Nephron progenitor cell (in vitro differentiated cells): Measurements from ENCODE around the gene GRN.
A peak's percentile ranks its signal among the peaks of the same experiment; 100 is the strongest.

Experiments used
- DNase-seq: peaks from one replicate; pipeline ENCODE4 v3.0.0; 2021
- H3K27ac Mint-ChIP-seq: 2 replicates; pipeline ENCODE4 v1.8.0; 2021; ENCODE audit warnings: mild to moderate bottlenecking, moderate library complexity, mixed read lengths
- H3K27me3 Mint-ChIP-seq: 2 replicates; pipeline ENCODE4 v1.8.0; 2021; ENCODE audit warnings: mild to moderate bottlenecking, low read depth, mixed read lengths; ENCODE audit not compliant: poor library complexity
- H3K36me3 Mint-ChIP-seq: 2 replicates; pipeline ENCODE4 v1.8.0; 2021; ENCODE audit warnings: low read depth, mixed read lengths
- H3K4me1 Mint-ChIP-seq: 2 replicates; pipeline ENCODE4 v1.8.0; 2021; ENCODE audit warnings: mixed read lengths
- H3K4me3 Mint-ChIP-seq: 2 replicates; pipeline ENCODE4 v1.8.0; 2021; ENCODE audit warnings: mild to moderate bottlenecking, moderate library complexity, mixed read lengths
- H3K9me3 Mint-ChIP-seq: 2 replicates; pipeline ENCODE4 v1.8.0; 2021; ENCODE audit warnings: mild to moderate bottlenecking, moderate library complexity, mixed read lengths
- TF ChIP-seq, protein P1 (sequence below): fragments of 200-600 bp; sonication (generic); IDR thresholded peaks from 2 replicates; pipeline ENCODE4 v1.5.0; 2021; ENCODE audit warnings: antibody characterized with exemption

GRN gene

DNA sequence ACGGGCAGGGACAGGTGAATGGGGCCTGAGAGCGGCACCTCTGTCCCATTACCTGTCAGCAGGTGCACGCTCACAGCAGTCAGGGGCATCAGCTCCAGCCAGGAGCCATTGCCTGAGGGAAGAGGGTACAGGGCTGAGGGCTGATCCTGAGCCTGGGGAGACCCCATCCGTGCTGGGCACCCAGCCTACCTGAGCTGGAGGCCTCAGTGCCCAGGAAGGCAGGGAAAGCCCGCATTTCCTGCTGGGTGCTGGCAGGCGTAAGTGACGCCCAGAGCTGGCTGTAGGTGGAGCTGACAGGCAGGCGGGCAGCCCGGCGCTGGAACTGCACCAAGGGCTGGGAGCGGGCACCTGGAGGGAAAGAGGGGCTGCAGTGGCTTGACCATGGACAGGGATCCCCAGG lies 11.1 kb downstream of the GRN start:
- Mint-ChIP-seq H3K4me1 (peaks cover 38% of the 10 kb centered on the region), H3K27ac (no peak overlapping the region)

GRCh38 chr17:44358066-44358465 lies 13.0 kb downstream of the GRN start:
- Mint-ChIP-seq H3K36me3 (peaks cover 12% of the 10 kb centered on the region), H3K4me1 (peaks cover 46% of the 10 kb centered on the region), H3K27ac (peak overlapping the region; percentile 91), H3K9me3 (no peaks in the 10 kb centered on the region), H3K27me3 (peaks cover 2% of the 10 kb centered on the region), H3K4me3 (no peak overlapping the region)
- TF ChIP-seq, protein P1, sequence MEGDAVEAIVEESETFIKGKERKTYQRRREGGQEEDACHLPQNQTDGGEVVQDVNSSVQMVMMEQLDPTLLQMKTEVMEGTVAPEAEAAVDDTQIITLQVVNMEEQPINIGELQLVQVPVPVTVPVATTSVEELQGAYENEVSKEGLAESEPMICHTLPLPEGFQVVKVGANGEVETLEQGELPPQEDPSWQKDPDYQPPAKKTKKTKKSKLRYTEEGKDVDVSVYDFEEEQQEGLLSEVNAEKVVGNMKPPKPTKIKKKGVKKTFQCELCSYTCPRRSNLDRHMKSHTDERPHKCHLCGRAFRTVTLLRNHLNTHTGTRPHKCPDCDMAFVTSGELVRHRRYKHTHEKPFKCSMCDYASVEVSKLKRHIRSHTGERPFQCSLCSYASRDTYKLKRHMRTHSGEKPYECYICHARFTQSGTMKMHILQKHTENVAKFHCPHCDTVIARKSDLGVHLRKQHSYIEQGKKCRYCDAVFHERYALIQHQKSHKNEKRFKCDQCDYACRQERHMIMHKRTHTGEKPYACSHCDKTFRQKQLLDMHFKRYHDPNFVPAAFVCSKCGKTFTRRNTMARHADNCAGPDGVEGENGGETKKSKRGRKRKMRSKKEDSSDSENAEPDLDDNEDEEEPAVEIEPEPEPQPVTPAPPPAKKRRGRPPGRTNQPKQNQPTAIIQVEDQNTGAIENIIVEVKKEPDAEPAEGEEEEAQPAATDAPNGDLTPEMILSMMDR: no peak
- no peak for DNase-seq

More for the DNA sequence above, 11.1 kb downstream of the GRN start:
- H3K9me3 Mint-ChIP-seq: no peaks in the 10 kb centered on the region
- H3K36me3 Mint-ChIP-seq: peaks cover 16% of the 10 kb centered on the region
- no peak overlapping the region for H3K4me3 Mint-ChIP-seq
- no peak for DNase-seq
- H3K27me3 Mint-ChIP-seq: peaks cover 4% of the 10 kb centered on the region
- TF ChIP-seq, protein P1: no peak

GRCh38 chr17:44359006-44359405 lies 13.9 kb downstream of the GRN start:
- no peaks in the 10 kb centered on the region for H3K9me3 Mint-ChIP-seq
- H3K27ac Mint-ChIP-seq: no peak overlapping the region
- no peak for DNase-seq
- peaks cover 44% of the 10 kb centered on the region for H3K4me1 Mint-ChIP-seq
- peaks cover 11% of the 10 kb centered on the region for H3K36me3 Mint-ChIP-seq
- H3K27me3 Mint-ChIP-seq: no peaks in the 10 kb centered on the region
- no peak overlapping the region for H3K4me3 Mint-ChIP-seq
- TF ChIP-seq, protein P1: no peak

GRCh38 chr17:44359458-44360143 lies 14.5 kb downstream of the GRN start:
- DNase-seq: no peak
- TF ChIP-seq, protein P1: no peak
- peaks cover 3% of the 10 kb centered on the region for H3K27me3 Mint-ChIP-seq
- peaks cover 11% of the 10 kb centered on the region for H3K36me3 Mint-ChIP-seq
- H3K27ac Mint-ChIP-seq: no peak overlapping the region
- no peaks in the 10 kb centered on the region for H3K9me3 Mint-ChIP-seq
- no peak overlapping the region for H3K4me3 Mint-ChIP-seq
- peaks cover 44% of the 10 kb centered on the region for H3K4me1 Mint-ChIP-seq

- H3K4me3 Mint-ChIP-seq: peak overlapping the region; percentile 87
- peaks cover 46% of the 10 kb centered on the region for H3K4me1 Mint-ChIP-seq
- no peaks in the 10 kb centered on the region for H3K9me3 Mint-ChIP-seq
- DNase-seq: no peak
- TF ChIP-seq, protein P1: no peak
- H3K27me3 Mint-ChIP-seq: peaks cover 8% of the 10 kb centered on the region
- peaks cover 11% of the 10 kb centered on the region for H3K36me3 Mint-ChIP-seq
- H3K27ac Mint-ChIP-seq: peak overlapping the region; percentile 90
These were observed 15.0 kb downstream of the GRN start for GRCh38 chr17:44360144-44360533.

- Mint-ChIP-seq H3K4me1 (peaks cover 47% of the 10 kb centered on the region), H3K4me3 (peak overlapping the region; percentile 87), H3K9me3 (no peaks in the 10 kb centered on the region), H3K36me3 (peaks cover 11% of the 10 kb centered on the region), H3K27ac (peak overlapping the region; percentile 90), H3K27me3 (peaks cover 14% of the 10 kb centered on the region)
- TF ChIP-seq, protein P1: no peak
- peak; percentile 70 for DNase-seq
These were observed 15.7 kb downstream of the GRN start for GRCh38 chr17:44360826-44361225.
